Naive thymus-derived CD4-positive, alpha-beta T cell (primary cell): ENCODE results near the gene PLEKHM3. TPM values are rescaled to one million over a fixed set of nuclear protein-coding genes. Genes with fewer than 3 reads are reported as not detected.

ENCODE experiments used
- ATAC-seq: fragments of 150-1000 bp; cut with Tn5 transposase; 2 replicates; pipeline ENCODE4 v1.10.0; 2021; ENCODE audit warnings: mild to moderate bottlenecking, moderate library complexity
- CTCF ChIA-PET: fragments of 350-600 bp; sonication (Branson Sonifier 250); formaldehyde crosslinking; loops from one replicate; lab custom pipeline; 2021; ENCODE audit warnings: antibody characterized with exemption; lab: Charles Lee
- POLR2A ChIA-PET: fragments of 350-600 bp; sonication (Branson Sonifier 250); formaldehyde crosslinking; loops from one replicate; lab custom pipeline; 2021; ENCODE audit warnings: antibody characterized with exemption, inconsistent platforms; lab: Charles Lee
- DNase-seq, 9 donors: peaks; one replicate each; pipeline versions ENCODE4 v3.0.0 to v3.0.0-alpha.2; 2020 to 2022; ENCODE audit warnings: mixed read lengths in 1 of 9
- H3K27ac ChIP-seq: one replicate; pipeline ENCODE4 v1.7.0; 2013; ENCODE audit warnings: mild to moderate bottlenecking, low read depth, low read length, moderate library complexity
- H3K27me3 ChIP-seq, 2 donors: one replicate each; pipeline ENCODE4 v1.7.0; 2013; ENCODE audit warnings: low read length in 2 of 2, mild to moderate bottlenecking in 2 of 2, moderate library complexity in 2 of 2; ENCODE audit not compliant: control insufficient read depth in 2 of 2, insufficient read depth in 2 of 2
- H3K36me3 ChIP-seq, 3 experiments: 1 replicate in 2 of 3; 2 replicates in 1 of 3; pipeline ENCODE4 v1.7.0; 2013; ENCODE audit warnings: low read length in 3 of 3, mild to moderate bottlenecking in 3 of 3, moderate library complexity in 1 of 3; ENCODE audit not compliant: insufficient read depth in 3 of 3, control insufficient read depth in 2 of 3
- H3K4me1 ChIP-seq, 2 donors: one replicate each; pipeline ENCODE4 v1.7.0; 2013; ENCODE audit warnings: low read length in 2 of 2, mild to moderate bottlenecking in 2 of 2, moderate library complexity in 1 of 2; ENCODE audit not compliant: control insufficient read depth in 2 of 2, insufficient read depth in 2 of 2
- H3K4me3 ChIP-seq: 2 replicates; pipeline ENCODE4 v1.7.0; 2013; ENCODE audit warnings: mild to moderate bottlenecking, low read length
- H3K9me3 ChIP-seq, 3 experiments: 1 replicate in 2 of 3; 2 replicates in 1 of 3; pipeline ENCODE4 v1.7.0; 2013; ENCODE audit warnings: low read length in 3 of 3; ENCODE audit not compliant: control insufficient read depth in 2 of 3
- H3K27ac Mint-ChIP-seq, 9 donors: one replicate each; pipeline ENCODE4 v1.8.0; 2020 to 2022; ENCODE audit warnings: mixed read lengths in 9 of 9, mild to moderate bottlenecking in 8 of 9, moderate library complexity in 5 of 9, inconsistent platforms in 2 of 9
- H3K27me3 Mint-ChIP-seq, 5 donors: one replicate each; pipeline ENCODE4 v1.8.0; 2021 to 2022; ENCODE audit warnings: mixed read lengths in 5 of 5, mild to moderate bottlenecking in 1 of 5
- H3K36me3 Mint-ChIP-seq, 5 donors: one replicate each; pipeline ENCODE4 v1.8.0; 2020 to 2022; ENCODE audit warnings: mixed read lengths in 5 of 5, mild to moderate bottlenecking in 3 of 5, inconsistent platforms in 1 of 5
- H3K4me1 Mint-ChIP-seq, 7 donors: one replicate each; pipeline ENCODE4 v1.8.0; 2020 to 2022; ENCODE audit warnings: mixed read lengths in 7 of 7, mild to moderate bottlenecking in 3 of 7, inconsistent platforms in 1 of 7
- H3K4me3 Mint-ChIP-seq, 10 donors: one replicate each; pipeline ENCODE4 v1.8.0; 2020 to 2022; ENCODE audit warnings: mild to moderate bottlenecking in 10 of 10, mixed read lengths in 10 of 10, moderate library complexity in 6 of 10, inconsistent platforms in 2 of 10
- H3K9me3 Mint-ChIP-seq, 11 donors: one replicate each; pipeline ENCODE4 v1.8.0; 2020 to 2022; ENCODE audit warnings: mixed read lengths in 11 of 11, mild to moderate bottlenecking in 4 of 11, inconsistent platforms in 1 of 11, moderate library complexity in 1 of 11
- intact Hi-C, 2 donors: fragments of 100-400 bp; cut with micrococcal nuclease; formaldehyde crosslinking; loops; one replicate each; pipeline ENCODE4 v1.15.1; 2023
- polyA plus RNA-seq, 2 donors: library from polyadenylated mRNA; unstranded; fragments of 300-500 nt; fragmentation: Illumina TruSeq; gene quantifications; one replicate each; pipeline ENCODE4 v1.2.3, GENCODE V29; 2021
- total RNA-seq, 6 experiments: library from RNA in 5 of 6; stranded (reverse) in 5 of 6; gene quantifications; 1 replicate in 5 of 6; 2 replicates in 1 of 6; pipeline ENCODE4 v1.2.3 and lab custom pipeline; 2021 to 2026

The PLEKHM3 gene
- total and polyA plus RNA-seq, 7 experiments from 2014 or later, result 3.8 to 19.4 (median 13.8) TPM

DNA sequence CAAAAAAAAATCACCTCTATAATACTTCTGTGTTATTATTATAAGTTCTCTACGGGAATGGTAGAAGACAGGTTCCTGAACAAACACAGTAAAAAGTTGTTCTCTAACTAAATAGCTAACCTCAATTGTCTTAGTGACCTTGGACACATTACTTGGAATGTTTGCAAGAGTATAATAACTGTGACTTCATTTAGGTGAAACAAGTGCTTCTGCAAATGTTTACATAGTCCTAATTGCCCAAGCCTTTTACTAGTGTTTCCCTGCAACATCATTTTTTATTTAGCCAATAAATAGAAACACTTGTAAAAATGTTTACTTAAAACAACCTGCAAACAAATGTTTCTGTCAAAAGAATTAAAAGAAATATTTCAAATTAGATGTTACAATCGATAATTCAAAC, 9.9 kb downstream of the PLEKHM3 start:
- CTCF ChIA-PET, result no interaction called here
- no peaks in the 10 kb centered on the region for H3K36me3 ChIP-seq

GRCh38 chr2:208013285-208014178, 11.8 kb downstream of the PLEKHM3 start:
- no peak overlapping the region for H3K27ac ChIP-seq
- POLR2A ChIA-PET, result no interaction called here
- H3K27ac Mint-ChIP-seq, result peak overlapping the region in 1 of 9 donors; percentile 8
- H3K36me3 Mint-ChIP-seq, result peaks cover 0 to 32% (median 11%) of the 10 kb centered on the region in 5 donors
- no peaks in the 10 kb centered on the region for H3K27me3 ChIP-seq
- H3K4me3 Mint-ChIP-seq, result no peak overlapping the region
- no peaks in the 10 kb centered on the region for H3K9me3 ChIP-seq
- H3K4me1 Mint-ChIP-seq, result peaks cover 22 to 52% (median 46%) of the 10 kb centered on the region in 7 donors
- no peaks in the 10 kb centered on the region for H3K36me3 ChIP-seq
- no peak for ATAC-seq
- DNase-seq, result no peak
- peaks cover 0 to 4% (median 0%) of the 10 kb centered on the region in 11 donors for H3K9me3 Mint-ChIP-seq
- intact Hi-C loops, result no loop called here
- no peaks in the 10 kb centered on the region for H3K27me3 Mint-ChIP-seq
- no peak overlapping the region for H3K4me3 ChIP-seq
- peaks cover 0 to 10% of the 10 kb centered on the region in 2 donors for H3K4me1 ChIP-seq
- CTCF ChIA-PET, result interaction anchor here (0.7 kb wide), 1 partner anchor 17 kb away, joined by 3 read pairs; no protein-coding TSS in a partner anchor

More for the DNA sequence above, 9.9 kb downstream of the PLEKHM3 start:
- DNase-seq (no peak), ATAC-seq (no peak)
- H3K9me3 ChIP-seq, result no peaks in the 10 kb centered on the region
- Mint-ChIP-seq H3K4me3 (no peak overlapping the region), H3K4me1 (peaks cover 23 to 53% (median 46%) of the 10 kb centered on the region in 7 donors), H3K36me3 (peaks cover 0 to 36% (median 15%) of the 10 kb centered on the region in 5 donors), H3K27me3 (no peaks in the 10 kb centered on the region), H3K27ac (no peak overlapping the region), H3K9me3 (no peaks in the 10 kb centered on the region)
- POLR2A ChIA-PET, result no interaction called here
- H3K4me1 ChIP-seq, result peaks cover 0 to 10% of the 10 kb centered on the region in 2 donors
- H3K4me3 ChIP-seq, result no peak overlapping the region
- H3K27ac ChIP-seq, result no peak overlapping the region
- intact Hi-C loops, result no loop called here
- H3K27me3 ChIP-seq, result no peaks in the 10 kb centered on the region

DNA sequence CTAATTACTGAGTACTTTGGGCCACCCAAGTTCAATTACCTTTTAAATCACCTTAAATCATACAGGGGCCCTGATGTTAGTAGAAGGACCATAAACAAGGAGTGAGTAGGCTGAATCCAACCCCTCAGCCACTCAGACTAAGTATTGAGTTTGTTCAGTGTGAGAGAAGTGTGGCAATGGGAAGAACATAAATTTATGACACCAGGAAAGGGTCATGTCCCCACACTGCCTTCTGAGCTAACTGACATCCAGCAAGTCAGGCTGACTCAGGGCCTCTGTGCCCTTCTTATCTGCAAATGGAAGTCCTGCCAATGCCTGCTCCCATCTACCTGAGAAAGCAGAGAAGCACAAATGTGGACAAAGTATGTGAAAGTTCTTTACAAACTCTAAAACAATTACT, 12.9 kb downstream of the PLEKHM3 start:
- no peak for ATAC-seq
- no peak overlapping the region for H3K27ac Mint-ChIP-seq
- peaks cover 14 to 44% (median 36%) of the 10 kb centered on the region in 7 donors for H3K4me1 Mint-ChIP-seq
- peaks cover 0 to 4% (median 0%) of the 10 kb centered on the region in 11 donors for H3K9me3 Mint-ChIP-seq
- CTCF ChIA-PET, result no interaction called here
- H3K4me3 Mint-ChIP-seq, result no peak overlapping the region
- POLR2A ChIA-PET, result no interaction called here
- no peaks in the 10 kb centered on the region for H3K27me3 Mint-ChIP-seq
- no peaks in the 10 kb centered on the region for H3K9me3 ChIP-seq
- H3K4me1 ChIP-seq, result peaks cover 0 to 7% of the 10 kb centered on the region in 2 donors
- H3K4me3 ChIP-seq, result no peak overlapping the region
- intact Hi-C loops, result no loop called here
- H3K36me3 Mint-ChIP-seq, result peaks cover 0 to 31% (median 9%) of the 10 kb centered on the region in 5 donors
- no peak for DNase-seq
- H3K27ac ChIP-seq, result no peak overlapping the region
- no peaks in the 10 kb centered on the region for H3K27me3 ChIP-seq
- H3K36me3 ChIP-seq, result no peaks in the 10 kb centered on the region

- H3K27ac Mint-ChIP-seq, result peak overlapping the region in 1 of 9 donors; percentile 6
- no peak overlapping the region for H3K4me3 Mint-ChIP-seq
- intact Hi-C loops, result no loop called here
- no peaks in the 10 kb centered on the region for H3K27me3 Mint-ChIP-seq
- H3K27me3 ChIP-seq, result no peaks in the 10 kb centered on the region
- POLR2A ChIA-PET, result no interaction called here
- H3K4me1 Mint-ChIP-seq, result peaks cover 11 to 59% (median 39%) of the 10 kb centered on the region in 7 donors
- CTCF ChIA-PET, result no interaction called here
- peaks cover 0 to 4% of the 10 kb centered on the region in 2 donors for H3K4me1 ChIP-seq
- no peak overlapping the region for H3K4me3 ChIP-seq
- H3K36me3 Mint-ChIP-seq, result peaks cover 0 to 36% (median 11%) of the 10 kb centered on the region in 5 donors
- no peaks in the 10 kb centered on the region for H3K9me3 ChIP-seq
- no peak overlapping the region for H3K27ac ChIP-seq
- DNase-seq, result no peak
- ATAC-seq, result no peak
- H3K9me3 Mint-ChIP-seq, result peaks cover 0 to 4% (median 0%) of the 10 kb centered on the region in 11 donors
- no peaks in the 10 kb centered on the region for H3K36me3 ChIP-seq
Measured at GRCh38 chr2:208010506-208010905, 14.8 kb downstream of the PLEKHM3 start.

GRCh38 chr2:208006833-208007232, 18.5 kb downstream of the PLEKHM3 start:
- ChIA-PET POLR2A (no interaction called here), CTCF (interaction anchor here (0.6 kb wide), 1 partner anchor 518 kb away, joined by 3 read pairs; no protein-coding TSS in a partner anchor)
- ATAC-seq (no peak), DNase-seq (no peak)
- Histone ChIP-seq H3K27me3 (no peaks in the 10 kb centered on the region), H3K4me1 (no peaks in the 10 kb centered on the region), H3K36me3 (no peaks in the 10 kb centered on the region), H3K27ac (no peak overlapping the region), H3K4me3 (no peak overlapping the region), H3K9me3 (no peaks in the 10 kb centered on the region)
- Mint-ChIP-seq H3K36me3 (peaks cover 0 to 43% (median 17%) of the 10 kb centered on the region in 5 donors), H3K27ac (no peak overlapping the region), H3K9me3 (peaks cover 0 to 4% (median 0%) of the 10 kb centered on the region in 11 donors), H3K4me1 (peaks cover 2 to 48% (median 26%) of the 10 kb centered on the region in 7 donors), H3K4me3 (no peak overlapping the region), H3K27me3 (no peaks in the 10 kb centered on the region)
- intact Hi-C loops, result no loop called here

DNA sequence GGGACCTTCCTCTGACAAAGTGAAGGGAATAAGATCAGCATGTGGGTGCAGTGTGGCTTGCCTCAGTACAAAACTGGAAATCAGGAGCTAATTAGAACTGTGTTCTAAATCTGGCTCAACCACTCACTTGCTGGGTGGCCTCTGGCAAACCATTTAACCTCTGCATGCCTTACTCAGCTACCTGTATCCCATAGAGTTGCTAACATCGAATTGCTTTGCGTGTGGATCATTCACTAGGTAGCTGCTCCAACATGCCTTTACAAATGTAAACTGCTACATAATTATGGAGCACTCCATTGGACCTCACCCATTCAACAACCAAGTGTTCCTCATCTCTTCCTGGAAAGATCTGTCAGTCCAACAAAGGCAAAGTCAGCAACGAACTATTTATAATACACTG, 19.0 kb downstream of the PLEKHM3 start:
- peaks cover 0 to 48% (median 22%) of the 10 kb centered on the region in 5 donors for H3K36me3 Mint-ChIP-seq
- H3K27ac ChIP-seq, result no peak overlapping the region
- intact Hi-C loops, result no loop called here
- H3K27me3 ChIP-seq, result no peaks in the 10 kb centered on the region
- no peaks in the 10 kb centered on the region for H3K4me1 ChIP-seq
- ChIA-PET POLR2A (no interaction called here), CTCF (interaction anchor here (0.6 kb wide), 1 partner anchor 33 kb away, joined by 5 read pairs; no protein-coding TSS in a partner anchor)
- peaks cover 0 to 4% (median 0%) of the 10 kb centered on the region in 11 donors for H3K9me3 Mint-ChIP-seq
- H3K27me3 Mint-ChIP-seq, result no peaks in the 10 kb centered on the region
- H3K4me3 Mint-ChIP-seq, result no peak overlapping the region
- DNase-seq, result no peak
- peaks cover 0 to 2% (median 0%) of the 10 kb centered on the region in 3 experiments for H3K36me3 ChIP-seq
- H3K27ac Mint-ChIP-seq, result no peak overlapping the region
- H3K4me1 Mint-ChIP-seq, result peaks cover 2 to 47% (median 26%) of the 10 kb centered on the region in 7 donors
- no peak for ATAC-seq
- no peaks in the 10 kb centered on the region for H3K9me3 ChIP-seq
- no peak overlapping the region for H3K4me3 ChIP-seq
